A673 (cell line): Measurements from ENCODE around the gene PICALM. TPM values are rescaled to one million over a fixed set of nuclear protein-coding genes. Genes with fewer than 3 reads are reported as not detected.

Experiments used
- BruUV-seq: library from RNA; stranded (reverse); fragments of 400-500 nt; replicated peaks from 2 replicates; lab custom pipeline; 2021; lab: Mats Ljungman, UMichigan
- CTCF ChIA-PET: fragments of 300-600 bp; sonication (Branson Sonifier 250); formaldehyde crosslinking; loops from one replicate; lab custom pipeline; 2022; ENCODE audit warnings: antibody characterized with exemption; lab: Charles Lee
- POLR2A ChIA-PET: fragments of 300-600 bp; sonication (Branson Sonifier 250); formaldehyde crosslinking; loops from one replicate; lab custom pipeline; 2022; ENCODE audit warnings: antibody characterized with exemption; ENCODE audit not compliant: low non-redundant PET; lab: Charles Lee
- DNase-seq: peaks from one replicate; pipeline ENCODE4 v3.0.0-alpha.2; 2015; ENCODE audit warnings: low spot score
- H3K27ac ChIP-seq: fragments of 200-600 bp; sonication (generic); 2 replicates; pipeline ENCODE4 v1.5.1; 2016; ENCODE audit warnings: mixed run types, low read depth, mild to moderate bottlenecking, mixed read lengths, antibody characterized with exemption, low read length; ENCODE audit not compliant: poor library complexity, severe bottlenecking
- H3K27me3 ChIP-seq: fragments of 200-600 bp; sonication (generic); replicated peaks from 2 replicates; pipeline ENCODE4 v1.6.1; 2017; ENCODE audit warnings: mixed run types, low read depth, mild to moderate bottlenecking, mixed read lengths, antibody characterized with exemption, low read length; ENCODE audit not compliant: insufficient read depth, poor library complexity
- H3K36me3 ChIP-seq: fragments of 200-600 bp; sonication (generic); 2 replicates; pipeline ENCODE4 v1.6.1; 2016; ENCODE audit warnings: mixed run types, mild to moderate bottlenecking, mixed read lengths, antibody characterized with exemption, low read length; ENCODE audit not compliant: insufficient read depth, poor library complexity, severe bottlenecking
- H3K4me1 ChIP-seq: fragments of 200-600 bp; sonication (generic); 2 replicates; pipeline ENCODE4 v1.6.1; 2017; ENCODE audit warnings: mixed run types, mild to moderate bottlenecking, mixed read lengths, antibody characterized with exemption, low read length; ENCODE audit not compliant: insufficient read depth, poor library complexity, severe bottlenecking
- H3K4me3 ChIP-seq: fragments of 200-600 bp; sonication (generic); 2 replicates; pipeline ENCODE4 v1.5.1; 2016; ENCODE audit warnings: low read depth, mixed run types, mild to moderate bottlenecking, mixed read lengths, low read length; ENCODE audit not compliant: poor library complexity, severe bottlenecking
- H3K9me3 ChIP-seq: fragments of 200-600 bp; sonication (generic); 2 replicates; pipeline ENCODE4 v1.6.1; 2016; ENCODE audit warnings: mixed run types, low read depth, mild to moderate bottlenecking, mixed read lengths, antibody characterized with exemption, low read length; ENCODE audit not compliant: poor library complexity, severe bottlenecking
- CTCF ChIP-seq: fragments of 300-800, 200-600 bp; sonication (generic); conservative IDR thresholded peaks from 2 replicates; pipeline ENCODE4 v1.5.1; 2017; ENCODE audit warnings: low read depth, mild to moderate bottlenecking, antibody characterized with exemption, low read length, moderate library complexity, mixed read lengths
- EZH2 ChIP-seq: fragments of 200-600 bp; sonication (generic); IDR thresholded peaks from 2 replicates; pipeline ENCODE4 v1.6.1; 2017; ENCODE audit warnings: borderline replicate concordance, low read depth, mild to moderate bottlenecking, mixed read lengths, antibody characterized with exemption, low read length; ENCODE audit not compliant: poor library complexity, severe bottlenecking
- intact Hi-C: fragments of 100-400 bp; cut with micrococcal nuclease; formaldehyde crosslinking; loops from one replicate; pipeline ENCODE4 v1.10.0; 2022; ENCODE audit not compliant: unreplicated experiment
- total RNA-seq: library from RNA; stranded (reverse); gene quantifications from 2 replicates; pipeline ENCODE4 v1.2.3, GENCODE V29; 2021

PICALM gene
- total RNA-seq, 1 experiment from 2014 or later = 174 TPM

GRCh38 chr11:86103808-86104207, 34.9 kb upstream of the PICALM start:
- no peaks in the 10 kb centered on the region for H3K4me1 ChIP-seq
- POLR2A ChIA-PET = interaction anchor here (0.6 kb wide), 1 partner anchor 35 kb away, joined by 4 read pairs; the partner anchor contains the start of gene PICALM
- H3K27ac ChIP-seq = no peak overlapping the region
- no peaks in the 10 kb centered on the region for H3K9me3 ChIP-seq
- H3K4me3 ChIP-seq = no peak overlapping the region
- BruUV-seq = no TSS peak
- intact Hi-C loops = no loop called here
- CTCF ChIA-PET = no interaction called here
- no peaks in the 10 kb centered on the region for H3K36me3 ChIP-seq
- TF ChIP-seq EZH2 (no peak), CTCF (no peak)
- DNase-seq = peak; percentile 17
- no peaks in the 10 kb centered on the region for H3K27me3 ChIP-seq

- ChIA-PET CTCF (no interaction called here), POLR2A (no interaction called here)
- Histone ChIP-seq H3K27ac (no peak overlapping the region), H3K4me1 (no peaks in the 10 kb centered on the region), H3K4me3 (no peak overlapping the region), H3K27me3 (no peaks in the 10 kb centered on the region), H3K9me3 (no peaks in the 10 kb centered on the region), H3K36me3 (no peaks in the 10 kb centered on the region)
- intact Hi-C loops = no loop called here
- no peak for DNase-seq
- no TSS peak for BruUV-seq
- TF ChIP-seq EZH2 = no peak
- no peak for TF ChIP-seq CTCF
These were observed 33.1 kb upstream of the PICALM start for GRCh38 chr11:86101941-86102407.

GRCh38 chr11:86101493-86101892, 32.6 kb upstream of the PICALM start:
- Histone ChIP-seq H3K36me3 (no peaks in the 10 kb centered on the region), H3K4me3 (no peak overlapping the region), H3K9me3 (no peaks in the 10 kb centered on the region), H3K27me3 (no peaks in the 10 kb centered on the region), H3K4me1 (no peaks in the 10 kb centered on the region), H3K27ac (no peak overlapping the region)
- TF ChIP-seq EZH2 (no peak), CTCF (no peak)
- intact Hi-C loops = no loop called here
- CTCF ChIA-PET = no interaction called here
- POLR2A ChIA-PET = interaction anchor here (0.6 kb wide), 1 partner anchor 31 kb away, joined by 5 read pairs; no protein-coding TSS in a partner anchor
- no peak for DNase-seq
- no TSS peak for BruUV-seq
